Mesendoderm (in vitro differentiated cells): ENCODE data around the gene SLAMF8.

Source experiments
- DNase-seq: peaks from one replicate; pipeline ENCODE4 v3.0.0; 2013
- H2AK5ac ChIP-seq: 2 replicates; pipeline ENCODE4 v1.6.1; 2013; ENCODE audit warnings: low read length, inconsistent platforms
- H2BK120ac ChIP-seq: 2 replicates; pipeline ENCODE4 v1.6.1; 2013; ENCODE audit warnings: low read depth, mild to moderate bottlenecking, low read length, moderate library complexity, mixed read lengths
- H2BK15ac ChIP-seq: replicated peaks from 2 replicates; pipeline ENCODE4 v1.6.1; 2013; ENCODE audit warnings: low read depth, mild to moderate bottlenecking, moderate library complexity
- H2BK5ac ChIP-seq: 2 replicates; pipeline ENCODE4 v1.6.1; 2013; ENCODE audit warnings: low read length, inconsistent platforms
- H3K18ac ChIP-seq: 2 replicates; pipeline ENCODE4 v1.6.1; 2013; ENCODE audit warnings: mild to moderate bottlenecking, low read length, mixed read lengths
- H3K23ac ChIP-seq: one replicate; pipeline ENCODE4 v1.6.1; 2013; ENCODE audit warnings: low read length
- H3K27ac ChIP-seq: 2 replicates; pipeline ENCODE4 v1.5.1; 2013; ENCODE audit warnings: low read depth, mild to moderate bottlenecking, inconsistent platforms, low read length, moderate library complexity
- H3K27me3 ChIP-seq: 2 replicates; pipeline ENCODE4 v1.6.1; 2013; ENCODE audit warnings: low read length, control low read depth, mild to moderate bottlenecking, inconsistent platforms; ENCODE audit not compliant: insufficient read depth, poor library complexity
- H3K36me3 ChIP-seq: 2 replicates; pipeline ENCODE4 v1.6.1; 2013; ENCODE audit warnings: low read length, inconsistent platforms; ENCODE audit not compliant: control insufficient read depth, insufficient read depth
- H3K4ac ChIP-seq: one replicate; pipeline ENCODE4 v1.6.1; 2013; ENCODE audit warnings: low read depth, mild to moderate bottlenecking, low read length, moderate library complexity
- H3K4me1 ChIP-seq: 2 replicates; pipeline ENCODE4 v1.6.1; 2013; ENCODE audit warnings: low read depth, low read length, inconsistent platforms; ENCODE audit not compliant: control insufficient read depth
- H3K4me2 ChIP-seq: 2 replicates; pipeline ENCODE4 v1.6.1; 2013; ENCODE audit warnings: low read length
- H3K4me3 ChIP-seq: 2 replicates; pipeline ENCODE4 v1.5.1; 2013; ENCODE audit warnings: mild to moderate bottlenecking, low read length
- H3K56ac ChIP-seq: one replicate; pipeline ENCODE4 v1.6.1; 2013; ENCODE audit warnings: low read length
- H3K79me1 ChIP-seq: 2 replicates; pipeline ENCODE4 v1.6.1; 2013; ENCODE audit warnings: low read length, inconsistent platforms
- H3K79me2 ChIP-seq: 2 replicates; pipeline ENCODE4 v1.6.1; 2013; ENCODE audit warnings: mild to moderate bottlenecking, low read length; ENCODE audit not compliant: control insufficient read depth, insufficient read depth
- H3K9ac ChIP-seq: 2 replicates; pipeline ENCODE4 v1.6.1; 2013; ENCODE audit warnings: low read length, inconsistent platforms
- H4K5ac ChIP-seq: one replicate; pipeline ENCODE4 v1.6.1; 2013; ENCODE audit warnings: low read length
- H4K8ac ChIP-seq: one replicate; pipeline ENCODE4 v1.6.1; 2013; ENCODE audit warnings: low read depth, mild to moderate bottlenecking, control low read depth, low read length, moderate library complexity
- WGBS: extraction: QIAGEN DNeasy Blood & Tissue Kit; methylation state at CpG from one replicate; pipeline ENCODE4 v1.1.7; 2013; ENCODE audit warnings: low lambda C conversion rate, missing lambda C conversion rate; ENCODE audit not compliant: insufficient coverage; ENCODE audit errors: extremely low coverage; 5-methylcytosine and 5-hydroxymethylcytosine counted together

The SLAMF8 gene

DNA sequence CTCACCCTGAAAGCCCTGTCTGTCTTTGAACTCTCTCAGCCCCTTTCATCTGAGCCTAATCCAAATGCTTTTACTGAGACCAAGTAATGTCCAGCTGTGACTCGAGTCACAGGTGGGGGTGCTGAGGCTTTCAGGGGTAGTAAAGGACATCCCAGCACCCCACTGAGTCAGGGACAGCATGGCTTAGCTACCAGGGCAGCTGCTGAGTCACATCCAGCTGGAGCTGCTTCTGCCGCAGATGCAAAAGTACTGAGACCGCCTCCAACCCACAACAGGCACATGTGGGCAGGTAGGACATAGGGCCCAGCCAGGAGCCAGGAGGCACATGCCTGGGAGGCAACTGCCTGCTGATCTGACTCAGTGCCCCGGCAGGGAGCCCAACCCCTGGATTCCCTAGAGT, 42.5 kb downstream of the SLAMF8 start:
- H3K4me3 ChIP-seq, result no peak overlapping the region
- H4K8ac ChIP-seq, result no peak overlapping the region
- H2BK15ac ChIP-seq, result no peak overlapping the region
- no peak overlapping the region for H3K4me2 ChIP-seq
- H3K79me1 ChIP-seq, result no peaks in the 10 kb centered on the region
- H3K4me1 ChIP-seq, result peaks cover 2% of the 10 kb centered on the region
- H3K27me3 ChIP-seq, result no peaks in the 10 kb centered on the region
- DNase-seq, result no peak
- H3K9ac ChIP-seq, result no peak overlapping the region
- H2AK5ac ChIP-seq, result no peak overlapping the region
- H3K18ac ChIP-seq, result no peak overlapping the region
- no peaks in the 10 kb centered on the region for H3K36me3 ChIP-seq
- H2BK120ac ChIP-seq, result no peak overlapping the region
- no peak overlapping the region for H2BK5ac ChIP-seq
- no peak overlapping the region for H3K4ac ChIP-seq
- H3K27ac ChIP-seq, result no peak overlapping the region
- no peak overlapping the region for H4K5ac ChIP-seq
- WGBS, result no CpG with 5 or more reads among the region's 4 CpGs
- no peaks in the 10 kb centered on the region for H3K79me2 ChIP-seq
- H3K56ac ChIP-seq, result no peak overlapping the region
- H3K23ac ChIP-seq, result no peak overlapping the region

DNA sequence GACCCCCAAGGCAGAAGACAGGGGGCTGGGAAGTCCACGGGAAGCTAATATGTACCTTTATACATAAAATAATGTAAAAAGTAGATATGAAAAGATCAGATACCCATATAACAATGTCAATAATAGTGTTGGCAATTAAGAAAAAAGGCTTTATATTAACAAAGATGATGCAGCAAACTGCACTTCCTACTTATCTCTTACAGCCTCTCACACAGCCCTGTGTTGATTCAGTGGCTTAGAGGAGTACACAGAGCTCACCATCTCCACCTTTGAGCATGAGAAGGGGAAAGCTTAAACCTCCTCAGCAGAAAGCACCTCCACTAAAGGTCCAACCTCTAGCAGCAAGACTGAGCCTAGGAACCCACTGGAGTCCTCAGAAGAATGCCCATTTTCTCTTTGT, 42.9 kb downstream of the SLAMF8 start:
- H2BK5ac ChIP-seq, result no peak overlapping the region
- H3K27ac ChIP-seq, result no peak overlapping the region
- no peaks in the 10 kb centered on the region for H3K27me3 ChIP-seq
- no peak for DNase-seq
- no peaks in the 10 kb centered on the region for H3K36me3 ChIP-seq
- no peak overlapping the region for H3K9ac ChIP-seq
- WGBS, result no CpG with 5 or more reads among the region's 1 CpG
- no peak overlapping the region for H2AK5ac ChIP-seq
- H3K4me3 ChIP-seq, result no peak overlapping the region
- no peak overlapping the region for H3K56ac ChIP-seq
- H3K4ac ChIP-seq, result no peak overlapping the region
- H3K4me2 ChIP-seq, result no peak overlapping the region
- no peak overlapping the region for H3K23ac ChIP-seq
- H4K8ac ChIP-seq, result no peak overlapping the region
- H4K5ac ChIP-seq, result no peak overlapping the region
- H3K18ac ChIP-seq, result no peak overlapping the region
- H3K4me1 ChIP-seq, result peaks cover 2% of the 10 kb centered on the region
- no peak overlapping the region for H2BK120ac ChIP-seq
- H3K79me2 ChIP-seq, result no peaks in the 10 kb centered on the region
- no peak overlapping the region for H2BK15ac ChIP-seq
- H3K79me1 ChIP-seq, result no peaks in the 10 kb centered on the region

DNA sequence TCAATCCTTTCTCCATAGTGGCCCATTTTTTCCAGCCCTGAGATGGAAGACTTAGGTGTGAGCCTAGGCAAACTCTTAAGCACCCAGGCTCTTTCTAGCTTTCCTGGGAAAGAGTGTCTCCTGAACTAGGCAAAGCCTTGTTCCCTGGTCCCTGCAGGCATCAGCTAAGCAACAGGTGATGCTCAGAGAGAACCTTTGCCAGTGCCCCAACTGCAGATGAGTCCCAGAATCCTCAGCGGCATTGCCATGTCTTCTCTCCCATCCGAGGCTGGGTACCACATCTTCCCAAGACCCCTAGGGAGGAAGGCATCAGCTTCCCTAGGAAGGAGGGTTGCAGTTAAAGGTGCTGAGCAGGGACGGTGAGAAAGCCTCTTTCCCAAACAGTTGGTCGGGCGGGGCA, 44.0 kb downstream of the SLAMF8 start:
- Histone ChIP-seq H3K9ac (no peak overlapping the region), H2AK5ac (no peak overlapping the region), H4K8ac (no peak overlapping the region), H3K23ac (no peak overlapping the region), H3K4me2 (no peak overlapping the region), H3K27me3 (no peaks in the 10 kb centered on the region), H3K18ac (no peak overlapping the region), H3K79me2 (no peaks in the 10 kb centered on the region), H2BK15ac (no peak overlapping the region), H3K27ac (no peak overlapping the region), H3K4ac (no peak overlapping the region), H3K79me1 (no peaks in the 10 kb centered on the region), H4K5ac (no peak overlapping the region), H3K36me3 (no peaks in the 10 kb centered on the region), H3K56ac (no peak overlapping the region), H2BK120ac (no peak overlapping the region), H3K4me1 (peaks cover 2% of the 10 kb centered on the region), H2BK5ac (no peak overlapping the region), H3K4me3 (no peak overlapping the region)
- no peak for DNase-seq
- WGBS, result no CpG with 5 or more reads among the region's 5 CpGs

DNA sequence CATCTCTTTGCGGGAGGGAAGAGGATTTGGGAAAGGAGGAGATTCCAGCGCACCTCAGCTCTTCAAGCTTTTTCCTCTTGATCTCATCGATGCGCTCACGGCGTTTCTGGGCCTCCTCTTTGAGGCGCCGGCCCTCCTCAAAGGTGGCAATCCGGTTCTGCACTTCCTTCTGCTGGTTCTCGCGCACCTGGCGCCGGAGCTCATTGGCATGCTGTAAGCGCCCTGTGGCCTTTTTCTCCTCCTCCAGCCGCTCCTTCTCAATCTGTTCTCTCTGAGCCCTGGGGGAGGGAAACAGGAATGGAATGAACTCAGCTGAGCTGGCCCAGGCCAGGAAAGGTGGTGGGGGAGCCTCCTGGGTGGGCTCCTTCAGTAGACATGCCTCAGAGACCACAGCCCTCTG, 46.2 kb downstream of the SLAMF8 start:
- Histone ChIP-seq H2BK5ac (no peak overlapping the region), H3K79me2 (no peaks in the 10 kb centered on the region), H3K36me3 (no peaks in the 10 kb centered on the region), H2BK15ac (no peak overlapping the region), H4K8ac (no peak overlapping the region), H3K23ac (no peak overlapping the region), H3K27me3 (no peaks in the 10 kb centered on the region), H3K56ac (no peak overlapping the region), H4K5ac (no peak overlapping the region), H3K9ac (no peak overlapping the region), H3K4me3 (no peak overlapping the region), H3K4me1 (peaks cover 2% of the 10 kb centered on the region), H3K79me1 (no peaks in the 10 kb centered on the region), H3K4ac (no peak overlapping the region), H3K4me2 (no peak overlapping the region), H2AK5ac (no peak overlapping the region), H2BK120ac (no peak overlapping the region), H3K27ac (no peak overlapping the region), H3K18ac (no peak overlapping the region)
- no CpG with 5 or more reads among the region's 15 CpGs for WGBS
- DNase-seq, result no peak

DNA sequence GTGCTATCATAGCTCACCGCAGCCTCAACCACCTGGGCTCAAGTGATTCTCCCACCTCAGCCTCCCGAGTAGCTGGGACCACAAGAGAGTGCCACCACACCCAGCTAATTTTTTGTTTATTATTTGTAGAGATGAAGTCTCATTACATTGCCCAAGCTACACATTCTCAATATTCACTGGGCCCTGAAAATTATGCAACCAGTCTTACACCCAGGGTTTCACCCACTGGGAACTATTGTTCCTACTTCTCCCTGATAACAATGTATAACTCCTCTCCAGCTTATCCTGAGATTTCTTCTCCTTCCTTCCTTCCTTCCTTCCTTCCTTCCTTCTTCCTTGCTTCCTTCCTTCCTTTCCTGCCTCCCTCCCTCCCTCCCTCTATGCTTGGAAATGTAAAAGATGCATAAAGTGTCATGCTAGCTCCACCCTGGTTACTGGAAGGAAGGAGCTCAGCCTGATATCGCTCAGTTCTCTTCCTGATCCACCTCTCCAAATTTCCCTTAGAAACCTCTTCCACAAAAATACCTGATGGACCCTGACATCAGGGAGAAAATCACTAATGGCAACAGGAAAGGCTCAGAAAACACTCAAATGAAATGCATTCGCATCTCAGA, 47.0 kb downstream of the SLAMF8 start:
- Histone ChIP-seq H2BK120ac (no peak overlapping the region), H3K79me1 (no peaks in the 10 kb centered on the region), H3K56ac (no peak overlapping the region), H3K27me3 (no peaks in the 10 kb centered on the region), H4K8ac (no peak overlapping the region), H3K27ac (no peak overlapping the region), H3K4me3 (no peak overlapping the region), H3K4me1 (peaks cover 2% of the 10 kb centered on the region), H3K4ac (no peak overlapping the region), H3K79me2 (no peaks in the 10 kb centered on the region), H2AK5ac (no peak overlapping the region), H2BK5ac (no peak overlapping the region), H4K5ac (no peak overlapping the region), H3K36me3 (no peaks in the 10 kb centered on the region), H2BK15ac (no peak overlapping the region), H3K9ac (no peak overlapping the region), H3K4me2 (no peak overlapping the region), H3K18ac (no peak overlapping the region), H3K23ac (no peak overlapping the region)
- no CpG with 5 or more reads among the region's 4 CpGs for WGBS
- DNase-seq, result no peak
